Esophagus squamous epithelium (tissue), 5 donors: ENCODE results near the gene SHC2. TPM values are rescaled to one million over a fixed set of nuclear protein-coding genes. Genes with fewer than 3 reads are reported as not detected.

Experiments
- DNase-seq: peaks from one replicate; lab custom pipeline; 2025; lab: John Stamatoyannopoulos, UW
- H3K27ac ChIP-seq, 4 donors: fragments of 200-600 bp; sonication (generic); one replicate each; pipeline ENCODE4 v1.5.1; 2016 to 2019; ENCODE audit warnings: mild to moderate bottlenecking in 1 of 4
- H3K27me3 ChIP-seq, 4 donors: fragments of 200-600 bp; sonication (generic); 1 replicate in 3 of 4; 2 replicates in 1 of 4; pipeline versions ENCODE4 v1.5.1 to v1.6.0; 2017 to 2021; ENCODE audit warnings: antibody characterized with exemption in 1 of 4
- H3K36me3 ChIP-seq, 3 donors: fragments of 200-600 bp; sonication (generic); one replicate each; pipeline ENCODE4 v1.5.1; 2016 to 2019
- H3K4me1 ChIP-seq, 3 donors: fragments of 200-600 bp; sonication (generic); one replicate each; pipeline ENCODE4 v1.5.1; 2017 to 2019
- H3K4me3 ChIP-seq, 4 donors: fragments of 200-600 bp; sonication (generic); 1 replicate in 3 of 4; 2 replicates in 1 of 4; pipeline ENCODE4 v1.5.1; 2016 to 2019; ENCODE audit warnings: mild to moderate bottlenecking in 2 of 4, moderate library complexity in 1 of 4
- H3K9me3 ChIP-seq, 3 donors: fragments of 200-600 bp; sonication (generic); one replicate each; pipeline ENCODE4 v1.5.1; 2016 to 2019
- CTCF ChIP-seq, 6 experiments: fragments of 450-650 bp in 4 of 6; fragments of 200-600 bp in 2 of 6; sonication (generic) in 2 of 6; IDR thresholded peaks; one replicate each; pipeline ENCODE4 v1.5.1; 2016 to 2019; ENCODE audit warnings: antibody characterized with exemption in 6 of 6, mild to moderate bottlenecking in 4 of 6, moderate library complexity in 4 of 6
- POLR2A ChIP-seq, 4 donors: fragments of 450-650 bp; IDR thresholded peaks; one replicate each; pipeline ENCODE4 v1.6.1; 2017; ENCODE audit warnings: antibody characterized with exemption in 4 of 4, mild to moderate bottlenecking in 4 of 4, moderate library complexity in 3 of 4
- WGBS, 2 donors: methylation state at CpG; one replicate each; pipeline ENCODE4 v1.1.5; 2018; 5-methylcytosine and 5-hydroxymethylcytosine counted together
- intact Hi-C: fragments of 100-400 bp; cut with DNase I; formaldehyde crosslinking; loops from one replicate; pipeline ENCODE4 v1.15.0; 2022
- total RNA-seq, 4 donors: library from RNA; depleted of rRNA; stranded (reverse); fragments of >200 nt; gene quantifications; one replicate each; pipeline ENCODE4 v1.1.0, GENCODE V29; 2016
- donor health status: DM: yes; HTN: yes; CAD: no.

The SHC2 gene
- total RNA-seq, 4 donors from 2014 or later, result 1.1 to 10.2 (median 4.7) TPM

GRCh38 chr19:438416-438958 is 22.3 kb downstream of the SHC2 start:
- intact Hi-C loops, result no loop called here
- no peak for DNase-seq
- Histone ChIP-seq H3K4me3 (no peak overlapping the region), H3K27me3 (peaks cover 0 to 51% (median 0%) of the 10 kb centered on the region in 4 donors), H3K27ac (no peak overlapping the region), H3K36me3 (no peaks in the 10 kb centered on the region), H3K9me3 (no peaks in the 10 kb centered on the region), H3K4me1 (no peaks in the 10 kb centered on the region)
- TF ChIP-seq CTCF (IDR thresholded peaks at IDR 0.05), result no peak
- TF ChIP-seq POLR2A (IDR thresholded peaks at IDR 0.05), result no peak
- WGBS, 2 donors, result 55% methylated on average over 7 of the region's 29 CpGs; no CpG with 5 or more reads in 1 of the 2 donors

- intact Hi-C loops, result no loop called here
- 78% methylated on average over 22 of the region's 22 CpGs for WGBS, 2 donors
- no peak for TF ChIP-seq CTCF (IDR thresholded peaks at IDR 0.05)
- TF ChIP-seq POLR2A (IDR thresholded peaks at IDR 0.05), result no peak
- no peak for DNase-seq
- Histone ChIP-seq H3K4me1 (no peaks in the 10 kb centered on the region), H3K4me3 (no peak overlapping the region), H3K27me3 (peaks cover 0 to 51% (median 0%) of the 10 kb centered on the region in 4 donors), H3K9me3 (no peaks in the 10 kb centered on the region), H3K36me3 (no peaks in the 10 kb centered on the region), H3K27ac (no peak overlapping the region)
Observed at GRCh38 chr19:437041-437440, 23.8 kb downstream of the SHC2 start.

GRCh38 chr19:436413-436950 is 24.4 kb downstream of the SHC2 start:
- no peak for DNase-seq
- Histone ChIP-seq H3K4me1 (no peaks in the 10 kb centered on the region), H3K4me3 (no peak overlapping the region), H3K36me3 (no peaks in the 10 kb centered on the region), H3K27ac (no peak overlapping the region), H3K27me3 (peaks cover 0 to 51% (median 0%) of the 10 kb centered on the region in 4 donors), H3K9me3 (no peaks in the 10 kb centered on the region)
- 79 to 86% methylated on average over 9 to 16 of the region's 29 CpGs for WGBS, 2 donors
- intact Hi-C loops, result no loop called here
- no peak for TF ChIP-seq POLR2A (IDR thresholded peaks at IDR 0.05)
- no peak for TF ChIP-seq CTCF (IDR thresholded peaks at IDR 0.05)

- no peaks in the 10 kb centered on the region for H3K4me1 ChIP-seq
- intact Hi-C loops, result no loop called here
- no peaks in the 10 kb centered on the region for H3K36me3 ChIP-seq
- H3K4me3 ChIP-seq, result no peak overlapping the region
- H3K27ac ChIP-seq, result no peak overlapping the region
- TF ChIP-seq CTCF (IDR thresholded peaks at IDR 0.05), result no peak
- no peak for TF ChIP-seq POLR2A (IDR thresholded peaks at IDR 0.05)
- peaks cover 0 to 45% (median 0%) of the 10 kb centered on the region in 4 donors for H3K27me3 ChIP-seq
- 47 to 53% methylated on average over 9 to 15 of the region's 33 CpGs for WGBS, 2 donors
- no peak for DNase-seq
- no peaks in the 10 kb centered on the region for H3K9me3 ChIP-seq
Observed at GRCh38 chr19:435707-436412, 25.0 kb downstream of the SHC2 start.

GRCh38 chr19:435056-435706 is 25.7 kb downstream of the SHC2 start:
- Histone ChIP-seq H3K27ac (no peak overlapping the region), H3K4me1 (no peaks in the 10 kb centered on the region), H3K4me3 (no peak overlapping the region), H3K27me3 (peaks cover 0 to 38% (median 0%) of the 10 kb centered on the region in 4 donors), H3K9me3 (no peaks in the 10 kb centered on the region), H3K36me3 (no peaks in the 10 kb centered on the region)
- WGBS, 2 donors, result 71 to 83% methylated on average over 3 to 8 of the region's 26 CpGs
- DNase-seq, result no peak
- TF ChIP-seq POLR2A (IDR thresholded peaks at IDR 0.05) (no peak), CTCF (IDR thresholded peaks at IDR 0.05) (no peak)
- intact Hi-C loops, result no loop called here
